SKM-1 treated with dmso at 0.1 percent for 144 hours (cell line): ENCODE data around the gene SFTPA1.
A peak's percentile ranks its signal among the peaks of the same experiment; 100 is the strongest.
"Not testable (repeated sequence)": the region's sequence is repeated elsewhere in the genome, so short reads cannot be mapped to it uniquely, and the experiment has no call there.

Experiments used
- DNase-seq: peaks from one replicate; lab custom pipeline; 2025; ENCODE audit not compliant: unreplicated experiment; lab: John Stamatoyannopoulos, UW

The SFTPA1 gene

GRCh38 chr10:79610601-79611191 lies at the start of gene SFTPA1:
Gene SFTPA1, plus strand, starts transcription at chr10:79610939. Its CDS starts 887 bp downstream, at chr10:79611826.
- DNase-seq = no peak

GRCh38 chr10:79561257-79561656 lies 49.5 kb upstream of the SFTPA1 start:
- DNase-seq = no peak

GRCh38 chr10:79562135-79562756 lies 48.5 kb upstream of the SFTPA1 start:
- peak; percentile 39 for DNase-seq

DNA sequence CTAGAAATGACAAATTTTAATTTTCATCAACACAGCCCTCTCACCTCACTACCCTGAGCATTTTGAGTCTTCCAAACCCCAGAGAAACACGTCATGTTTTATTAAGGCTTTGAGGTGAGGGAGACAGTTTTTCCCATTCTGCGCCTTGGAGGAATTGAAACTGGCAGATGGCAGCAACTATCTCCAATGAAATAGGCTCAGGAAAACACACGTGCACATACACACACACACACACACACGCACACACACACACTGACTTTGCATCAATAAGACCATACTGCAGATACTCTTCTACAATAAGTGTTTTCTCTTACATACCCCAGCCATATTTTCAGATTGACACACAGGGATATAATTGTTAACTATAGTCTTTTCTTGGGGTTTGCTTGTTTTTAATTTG lies 47.3 kb upstream of the SFTPA1 start:
- no peak for DNase-seq

- not testable (repeated sequence) for DNase-seq
These were observed 40.1 kb upstream of the SFTPA1 start for GRCh38 chr10:79570624-79571023.

DNA sequence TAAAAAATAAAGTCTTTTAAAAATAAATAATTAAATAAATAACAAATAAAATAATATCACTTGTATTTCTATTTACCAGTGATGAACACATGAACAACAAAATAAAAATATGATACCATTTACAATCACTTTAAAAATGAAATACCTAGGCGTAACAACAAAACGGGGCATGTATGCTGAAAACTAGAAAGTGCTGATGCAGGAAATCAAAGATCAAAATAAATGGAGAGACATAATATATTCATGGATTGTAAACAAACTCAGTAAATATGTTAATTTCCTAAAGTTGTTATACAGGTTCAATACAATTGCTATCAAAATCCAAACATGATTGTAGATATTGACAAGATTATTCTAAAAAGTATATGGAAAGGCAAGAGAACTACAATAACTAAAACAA lies 31.4 kb upstream of the SFTPA1 start:
- no peak for DNase-seq

GRCh38 chr10:79581044-79581443 lies 29.7 kb upstream of the SFTPA1 start:
- DNase-seq = no peak

GRCh38 chr10:79582096-79582495 lies 28.6 kb upstream of the SFTPA1 start:
- no peak for DNase-seq

GRCh38 chr10:79582954-79583353 lies 27.8 kb upstream of the SFTPA1 start:
- DNase-seq = not testable (repeated sequence)

- DNase-seq = no peak
These were observed 27.2 kb upstream of the SFTPA1 start for GRCh38 chr10:79583488-79584024.

DNA sequence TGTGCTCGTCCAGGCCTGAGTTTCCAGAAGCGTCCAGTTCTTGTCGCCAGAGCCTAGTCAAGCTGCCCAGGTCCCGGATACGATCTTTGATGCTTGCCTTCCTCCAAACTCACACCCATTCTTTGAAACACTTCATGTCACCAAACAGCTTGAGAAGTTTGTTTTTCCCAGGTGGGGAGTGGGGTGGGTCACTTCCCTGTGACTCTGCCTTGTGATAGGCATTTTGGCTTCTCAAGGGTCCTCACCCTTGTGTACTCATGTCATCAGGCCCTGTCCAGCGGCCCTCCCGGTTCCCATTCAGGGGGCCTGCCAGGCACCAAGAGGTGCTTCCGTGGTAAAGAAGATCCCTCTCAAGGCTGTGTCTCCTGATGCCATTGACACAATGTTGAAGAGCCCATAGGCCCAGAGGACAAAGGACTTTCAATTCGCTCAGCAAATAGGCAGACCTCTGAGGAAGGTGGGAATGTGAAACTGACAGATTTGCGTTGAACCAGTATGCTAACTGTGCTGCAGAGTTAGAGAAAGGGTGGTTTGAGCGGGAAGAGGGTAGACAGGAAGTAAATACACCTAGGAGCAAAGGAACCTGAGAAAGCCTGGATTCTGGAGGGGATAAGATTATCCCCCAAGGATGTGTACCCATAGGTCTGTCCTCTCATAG lies 24.7 kb upstream of the SFTPA1 start:
- DNase-seq = no peak

DNA sequence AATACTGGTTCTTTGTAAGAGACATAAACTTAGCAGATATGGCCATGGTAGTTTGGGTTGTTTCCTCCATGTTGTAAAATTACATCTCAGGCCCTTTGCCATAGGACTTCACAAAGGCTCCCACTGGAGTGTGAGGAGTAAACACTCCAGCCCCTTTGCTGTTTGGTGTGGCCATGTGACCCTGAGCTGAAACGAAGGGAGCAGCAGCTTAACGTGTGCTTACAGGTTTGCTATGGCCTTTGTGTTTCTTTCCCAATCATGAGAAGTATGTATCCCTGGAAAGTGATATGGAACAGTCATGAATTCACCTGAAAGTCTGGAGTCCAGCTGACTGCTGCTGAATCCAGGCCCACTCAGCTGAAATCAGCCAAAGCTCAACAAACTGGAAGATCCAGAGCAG lies 23.8 kb upstream of the SFTPA1 start:
- DNase-seq = no peak

- DNase-seq = no peak
These were observed 21.9 kb upstream of the SFTPA1 start for GRCh38 chr10:79588800-79589199.

DNA sequence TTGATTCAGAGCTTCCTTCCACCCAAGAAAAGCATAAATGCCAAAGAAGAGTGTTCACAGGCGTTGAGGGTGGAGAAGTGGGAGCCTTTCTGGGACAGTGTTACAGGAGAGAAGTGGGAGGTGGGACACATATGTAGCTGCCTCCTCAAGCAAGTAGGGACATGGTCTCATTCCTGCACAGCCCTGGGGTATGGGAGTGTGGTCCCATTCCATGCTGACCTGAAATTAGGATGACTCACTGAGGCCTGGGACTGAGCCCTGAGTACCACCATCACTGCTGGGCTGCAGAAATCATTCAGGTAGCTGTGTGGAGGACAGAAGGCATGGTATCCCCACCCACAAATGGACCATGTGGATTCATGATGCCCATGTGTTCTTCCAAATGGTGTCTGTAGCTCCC lies 17.4 kb upstream of the SFTPA1 start:
- DNase-seq = no peak

GRCh38 chr10:79594565-79594964 lies 16.2 kb upstream of the SFTPA1 start:
- not testable (repeated sequence) for DNase-seq

DNA sequence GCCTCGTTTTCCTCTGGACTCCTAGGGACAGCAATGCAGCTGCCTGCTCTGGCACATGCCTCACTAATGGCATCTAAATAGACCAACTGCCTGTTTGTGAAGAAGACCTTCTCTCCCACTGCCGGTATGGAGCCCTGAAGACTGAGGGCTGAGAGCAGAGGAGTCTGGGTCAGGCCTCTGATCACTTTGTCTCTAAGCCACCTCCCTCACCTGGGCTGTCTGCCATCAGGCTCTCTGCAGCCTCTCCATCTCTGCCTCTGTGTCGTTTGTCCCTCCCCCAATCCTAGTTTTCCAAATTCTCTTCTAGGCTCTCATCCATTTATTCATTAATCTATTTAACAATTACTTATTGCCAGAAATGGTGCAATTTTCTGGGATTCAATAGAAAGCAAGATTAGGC lies 15.2 kb upstream of the SFTPA1 start:
- DNase-seq = no peak

DNA sequence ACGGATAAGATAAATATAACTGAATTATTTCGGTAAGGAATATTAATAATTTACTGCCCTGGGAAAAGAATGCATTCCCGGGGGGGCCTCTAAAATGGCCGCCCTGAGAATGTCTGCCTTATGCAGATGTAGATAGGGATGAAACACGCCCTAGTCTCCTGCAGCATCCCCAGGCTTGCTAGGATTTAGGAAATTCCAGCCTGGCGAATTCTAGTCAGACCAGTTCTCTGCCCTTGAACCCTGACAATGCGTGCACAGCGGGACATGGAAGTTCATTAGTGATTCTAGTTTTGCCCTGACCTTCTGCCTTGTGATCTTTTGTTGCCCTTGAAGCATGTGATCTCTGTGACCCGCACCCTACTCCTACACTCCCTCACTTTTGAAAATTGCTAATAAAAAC lies 11.1 kb upstream of the SFTPA1 start:
- DNase-seq = not testable (repeated sequence)

DNA sequence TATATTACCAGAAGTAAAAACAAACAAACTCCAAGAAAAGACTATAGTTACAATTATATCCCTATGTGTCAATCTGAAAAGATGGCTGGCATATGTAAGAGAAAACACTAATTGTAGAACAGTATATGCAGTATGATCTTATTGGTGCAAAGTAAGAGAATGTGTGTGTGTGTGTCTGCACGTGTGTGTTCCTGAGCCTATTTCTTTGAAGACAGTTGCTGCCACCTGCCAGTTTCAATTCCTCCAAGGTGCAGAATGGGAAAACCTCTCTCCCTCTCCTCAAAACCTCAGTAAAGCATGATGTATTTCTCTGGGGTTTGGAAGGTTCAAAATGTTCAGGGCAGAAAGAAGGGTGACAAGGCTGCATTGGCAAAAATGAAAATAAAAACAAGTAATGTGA lies 8.8 kb upstream of the SFTPA1 start:
- DNase-seq = no peak

DNA sequence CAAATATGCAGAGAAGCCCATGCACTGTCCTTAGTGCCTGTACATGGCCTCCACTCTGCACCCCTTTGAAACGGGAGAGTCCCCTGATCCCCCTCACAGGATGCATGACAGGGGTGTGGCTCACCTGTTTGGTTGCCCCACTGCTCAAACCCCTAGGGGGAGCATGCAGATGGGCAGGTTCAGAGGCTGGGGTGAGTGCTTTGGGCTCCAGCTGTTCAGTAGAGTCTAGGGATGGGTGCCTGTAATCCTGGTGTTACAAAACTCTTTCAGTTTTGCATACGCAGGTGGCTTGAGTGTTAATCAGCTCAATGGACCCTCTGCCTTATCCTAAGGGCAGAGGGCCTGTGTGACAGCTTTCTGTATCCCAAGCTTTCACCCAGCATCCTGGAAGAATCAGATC lies 7.8 kb upstream of the SFTPA1 start:
- DNase-seq = no peak

DNA sequence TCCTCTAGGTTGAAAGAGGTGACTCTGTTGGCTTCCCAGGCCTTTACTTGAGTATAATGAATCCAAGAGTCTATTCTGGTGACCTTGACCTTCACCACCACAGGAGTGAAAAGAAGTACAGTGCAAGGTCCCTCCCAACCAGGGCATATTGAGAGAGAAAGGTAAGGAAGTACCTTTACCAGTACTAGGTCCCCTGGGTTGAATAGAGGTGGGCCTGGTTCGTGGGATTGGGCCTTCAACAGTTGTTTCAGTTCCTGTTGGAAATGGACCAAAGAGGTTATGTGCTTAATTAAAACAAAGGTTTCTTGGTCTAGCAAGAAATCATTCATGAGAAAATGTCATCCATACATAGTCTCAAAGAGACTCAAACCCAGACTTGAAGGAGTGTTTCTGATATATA lies 6.4 kb upstream of the SFTPA1 start:
- DNase-seq = no peak

DNA sequence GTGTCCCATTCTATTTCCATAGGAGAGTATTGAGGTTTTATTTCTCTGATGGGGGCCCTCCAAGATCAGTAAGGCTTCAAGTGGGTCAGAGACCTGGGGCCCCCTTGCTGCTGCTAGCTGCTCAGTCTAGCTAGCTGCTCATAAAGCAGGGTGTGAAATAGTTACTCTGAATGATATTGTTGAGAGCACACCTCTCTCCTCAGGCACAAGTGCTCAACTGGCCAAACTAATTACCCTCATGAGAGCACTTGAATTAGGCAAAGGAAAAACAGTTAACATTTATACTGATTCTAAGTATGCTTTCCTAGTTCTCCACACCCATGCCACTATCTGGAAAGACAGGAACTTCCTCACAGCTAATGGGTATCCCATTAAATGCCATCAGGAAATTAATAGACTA lies 5.4 kb upstream of the SFTPA1 start:
- DNase-seq = no peak
